ENCODE measurements around the gene SPON1.

SPON1 gene

GRCh38 chr11:14290422-14290821 lies 327.9 kb downstream of the SPON1 start:
- Histone ChIP-seq H2BK12ac (ENCODE audit: low read length) (no peak overlapping the region), H3K14ac (ENCODE audit: low read length) (no peak overlapping the region), H3K4me3 (ENCODE audit: low read length in 2 of 2) (no peak overlapping the region), H3K4me2 (ENCODE audit: insufficient read depth, low read length, poor library complexity, severe bottlenecking) (no peak overlapping the region), H3K79me1 (ENCODE audit: low read depth, low read length) (no peaks in the 10 kb centered on the region), H2AFZ (ENCODE audit: low read length) (no peak overlapping the region), H3K4ac (ENCODE audit: low read length) (no peak overlapping the region), H4K8ac (ENCODE audit: low read depth, low read length) (no peak overlapping the region), H2BK120ac (ENCODE audit: low read depth, low read length) (no peak overlapping the region), H2BK15ac (ENCODE audit: low read length) (no peak overlapping the region), H4K91ac (ENCODE audit: low read depth, low read length, poor library complexity) (no peak overlapping the region), H2BK5ac (ENCODE audit: low read length) (no peak overlapping the region), H3K36me3 (replicated peaks in 1 of 2; ENCODE audit: control insufficient read depth in 2 of 2, insufficient read depth in 2 of 2, low read length in 2 of 2) (peaks cover 5 to 46% of the 10 kb centered on the region in 2 donors), H3K23ac (ENCODE audit: low read depth, low read length, poor library complexity) (no peak overlapping the region), H3K18ac (ENCODE audit: low read length) (no peak overlapping the region), H2AK5ac (ENCODE audit: low read depth, low read length) (no peak overlapping the region), H3K9me3 (replicated peaks in 1 of 2; ENCODE audit: control insufficient read depth in 2 of 2, insufficient read depth in 1 of 2, low read depth in 1 of 2, low read length in 2 of 2) (no peaks in the 10 kb centered on the region), H3K4me1 (ENCODE audit: control insufficient read depth in 2 of 2, insufficient read depth in 1 of 2, low read depth in 1 of 2, low read length in 2 of 2) (no peaks in the 10 kb centered on the region), H3K27ac (replicated peaks; ENCODE audit: low read length) (no peak overlapping the region), H3K9ac (ENCODE audit: low read depth, low read length, poor library complexity) (no peak overlapping the region), H3K27me3 (ENCODE audit: control insufficient read depth in 3 of 3, insufficient read depth in 3 of 3, low read depth in 1 of 3, low read length in 3 of 3) (no peaks in the 10 kb centered on the region)
- DNase-seq (ENCODE audit: low spot score) = peak; percentile 30
- no CpG with 5 or more reads among the region's 3 CpGs for WGBS, 2 donors (ENCODE audit: extremely low coverage in 2 of 2, insufficient read length in 2 of 2, insufficient replicate concordance in 1 of 2)

DNA sequence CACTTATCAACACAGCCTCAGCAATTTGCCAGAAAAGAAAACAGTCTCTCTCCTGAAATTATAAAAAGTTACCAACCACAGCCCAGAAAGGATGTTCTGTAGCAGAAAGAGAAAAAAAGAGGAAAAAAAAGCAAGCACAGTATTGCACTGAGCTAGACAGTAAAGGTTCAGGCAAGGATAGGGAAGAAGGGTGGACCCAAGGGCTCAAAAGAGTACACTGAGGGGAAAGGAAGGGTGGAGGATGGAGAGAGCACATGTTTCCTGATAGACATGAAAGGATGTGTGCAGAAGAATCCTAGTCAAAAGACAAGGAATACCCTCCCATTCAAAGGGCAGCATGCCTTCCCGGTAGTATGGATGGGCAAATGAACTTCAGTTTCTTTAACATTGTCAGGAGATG lies 337.4 kb downstream of the SPON1 start:
- Histone ChIP-seq H3K36me3 (replicated peaks in 1 of 2; ENCODE audit: control insufficient read depth in 2 of 2, insufficient read depth in 2 of 2, low read length in 2 of 2) (peaks cover 0 to 3% of the 10 kb centered on the region in 2 donors), H4K8ac (ENCODE audit: low read depth, low read length) (no peak overlapping the region), H3K4me1 (ENCODE audit: control insufficient read depth in 2 of 2, insufficient read depth in 1 of 2, low read depth in 1 of 2, low read length in 2 of 2) (peaks cover 0 to 4% of the 10 kb centered on the region in 2 donors), H2AK5ac (ENCODE audit: low read depth, low read length) (no peak overlapping the region), H2AFZ (ENCODE audit: low read length) (no peak overlapping the region), H3K27me3 (ENCODE audit: control insufficient read depth in 3 of 3, insufficient read depth in 3 of 3, low read depth in 1 of 3, low read length in 3 of 3) (no peaks in the 10 kb centered on the region), H3K23ac (ENCODE audit: low read depth, low read length, poor library complexity) (no peak overlapping the region), H2BK15ac (ENCODE audit: low read length) (no peak overlapping the region), H3K9me3 (replicated peaks in 1 of 2; ENCODE audit: control insufficient read depth in 2 of 2, insufficient read depth in 1 of 2, low read depth in 1 of 2, low read length in 2 of 2) (no peaks in the 10 kb centered on the region), H3K14ac (ENCODE audit: low read length) (no peak overlapping the region), H2BK120ac (ENCODE audit: low read depth, low read length) (no peak overlapping the region), H3K4me2 (ENCODE audit: insufficient read depth, low read length, poor library complexity, severe bottlenecking) (no peak overlapping the region), H3K4ac (ENCODE audit: low read length) (no peak overlapping the region), H3K79me1 (ENCODE audit: low read depth, low read length) (no peaks in the 10 kb centered on the region), H4K91ac (ENCODE audit: low read depth, low read length, poor library complexity) (no peak overlapping the region), H2BK5ac (ENCODE audit: low read length) (no peak overlapping the region), H3K9ac (ENCODE audit: low read depth, low read length, poor library complexity) (no peak overlapping the region), H3K18ac (ENCODE audit: low read length) (no peak overlapping the region), H3K27ac (replicated peaks; ENCODE audit: low read length) (no peak overlapping the region), H3K4me3 (ENCODE audit: low read length in 2 of 2) (no peak overlapping the region), H2BK12ac (ENCODE audit: low read length) (no peak overlapping the region)
- WGBS, 2 donors (ENCODE audit: extremely low coverage in 2 of 2, insufficient read length in 2 of 2, insufficient replicate concordance in 1 of 2) = no CpG with 5 or more reads among the region's 1 CpG
- DNase-seq (ENCODE audit: low spot score) = no peak

- H3K79me1 ChIP-seq (ENCODE audit: low read depth, low read length) = no peaks in the 10 kb centered on the region
- H3K9ac ChIP-seq (ENCODE audit: low read depth, low read length, poor library complexity) = no peak overlapping the region
- H3K27ac ChIP-seq (replicated peaks; ENCODE audit: low read length) = no peak overlapping the region
- no peaks in the 10 kb centered on the region for H3K36me3 ChIP-seq (replicated peaks in 1 of 2; ENCODE audit: control insufficient read depth in 2 of 2, insufficient read depth in 2 of 2, low read length in 2 of 2)
- no peak overlapping the region for H2BK120ac ChIP-seq (ENCODE audit: low read depth, low read length)
- no peak overlapping the region for H3K14ac ChIP-seq (ENCODE audit: low read length)
- no peak overlapping the region for H2BK15ac ChIP-seq (ENCODE audit: low read length)
- no peak overlapping the region for H2AFZ ChIP-seq (ENCODE audit: low read length)
- no peak overlapping the region for H3K4me2 ChIP-seq (ENCODE audit: insufficient read depth, low read length, poor library complexity, severe bottlenecking)
- DNase-seq (ENCODE audit: low spot score) = peak; percentile 38
- no peak overlapping the region for H3K4me3 ChIP-seq (ENCODE audit: low read length in 2 of 2)
- H3K9me3 ChIP-seq (replicated peaks in 1 of 2; ENCODE audit: control insufficient read depth in 2 of 2, insufficient read depth in 1 of 2, low read depth in 1 of 2, low read length in 2 of 2) = no peaks in the 10 kb centered on the region
- H3K4ac ChIP-seq (ENCODE audit: low read length) = no peak overlapping the region
- no peak overlapping the region for H2BK5ac ChIP-seq (ENCODE audit: low read length)
- H3K4me1 ChIP-seq (ENCODE audit: control insufficient read depth in 2 of 2, insufficient read depth in 1 of 2, low read depth in 1 of 2, low read length in 2 of 2) = peaks cover 0 to 4% of the 10 kb centered on the region in 2 donors
- H4K8ac ChIP-seq (ENCODE audit: low read depth, low read length) = no peak overlapping the region
- no peaks in the 10 kb centered on the region for H3K27me3 ChIP-seq (ENCODE audit: control insufficient read depth in 3 of 3, insufficient read depth in 3 of 3, low read depth in 1 of 3, low read length in 3 of 3)
- no peak overlapping the region for H3K18ac ChIP-seq (ENCODE audit: low read length)
- no CpG with 5 or more reads among the region's 6 CpGs for WGBS, 2 donors (ENCODE audit: extremely low coverage in 2 of 2, insufficient read length in 2 of 2, insufficient replicate concordance in 1 of 2)
- H4K91ac ChIP-seq (ENCODE audit: low read depth, low read length, poor library complexity) = no peak overlapping the region
- no peak overlapping the region for H3K23ac ChIP-seq (ENCODE audit: low read depth, low read length, poor library complexity)
- no peak overlapping the region for H2BK12ac ChIP-seq (ENCODE audit: low read length)
- H2AK5ac ChIP-seq (ENCODE audit: low read depth, low read length) = no peak overlapping the region
Observed at GRCh38 chr11:14300661-14301304, 338.3 kb downstream of the SPON1 start.

DNA sequence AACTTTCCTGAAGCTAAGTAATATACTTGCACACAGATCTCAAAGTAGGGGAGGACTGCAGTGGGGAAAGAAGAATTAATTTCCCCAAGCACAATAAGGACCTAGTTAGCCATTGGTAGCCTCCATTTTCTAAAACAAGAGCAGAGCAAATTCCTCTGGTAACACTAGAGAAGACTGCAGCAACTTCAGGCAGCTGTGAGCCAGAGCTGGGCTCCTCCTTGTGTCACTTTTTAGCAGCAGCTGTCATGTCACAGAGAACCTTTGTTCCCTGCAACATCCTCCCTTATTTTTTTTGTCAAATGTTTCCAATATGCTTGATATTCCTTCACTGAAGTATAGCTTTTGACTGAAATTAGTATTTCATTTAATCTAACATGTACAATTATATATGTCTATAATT lies 342.1 kb downstream of the SPON1 start:
- H3K27ac ChIP-seq (replicated peaks; ENCODE audit: low read length) = no peak overlapping the region
- no peaks in the 10 kb centered on the region for H3K36me3 ChIP-seq (replicated peaks in 1 of 2; ENCODE audit: control insufficient read depth in 2 of 2, insufficient read depth in 2 of 2, low read length in 2 of 2)
- H3K79me1 ChIP-seq (ENCODE audit: low read depth, low read length) = peaks cover 2% of the 10 kb centered on the region
- DNase-seq (ENCODE audit: low spot score) = no peak
- H3K9me3 ChIP-seq (replicated peaks in 1 of 2; ENCODE audit: control insufficient read depth in 2 of 2, insufficient read depth in 1 of 2, low read depth in 1 of 2, low read length in 2 of 2) = no peaks in the 10 kb centered on the region
- no peak overlapping the region for H3K4me3 ChIP-seq (ENCODE audit: low read length in 2 of 2)
- no peak overlapping the region for H3K4me2 ChIP-seq (ENCODE audit: insufficient read depth, low read length, poor library complexity, severe bottlenecking)
- no peak overlapping the region for H2AFZ ChIP-seq (ENCODE audit: low read length)
- H2BK120ac ChIP-seq (ENCODE audit: low read depth, low read length) = no peak overlapping the region
- H2AK5ac ChIP-seq (ENCODE audit: low read depth, low read length) = no peak overlapping the region
- H3K9ac ChIP-seq (ENCODE audit: low read depth, low read length, poor library complexity) = no peak overlapping the region
- H3K23ac ChIP-seq (ENCODE audit: low read depth, low read length, poor library complexity) = no peak overlapping the region
- H3K4me1 ChIP-seq (ENCODE audit: control insufficient read depth in 2 of 2, insufficient read depth in 1 of 2, low read depth in 1 of 2, low read length in 2 of 2) = peaks cover 2 to 9% of the 10 kb centered on the region in 2 donors
- no peak overlapping the region for H2BK12ac ChIP-seq (ENCODE audit: low read length)
- no peak overlapping the region for H3K18ac ChIP-seq (ENCODE audit: low read length)
- no peak overlapping the region for H3K14ac ChIP-seq (ENCODE audit: low read length)
- H4K91ac ChIP-seq (ENCODE audit: low read depth, low read length, poor library complexity) = no peak overlapping the region
- H3K27me3 ChIP-seq (ENCODE audit: control insufficient read depth in 3 of 3, insufficient read depth in 3 of 3, low read depth in 1 of 3, low read length in 3 of 3) = no peaks in the 10 kb centered on the region
- H4K8ac ChIP-seq (ENCODE audit: low read depth, low read length) = no peak overlapping the region
- H2BK5ac ChIP-seq (ENCODE audit: low read length) = no peak overlapping the region
- H3K4ac ChIP-seq (ENCODE audit: low read length) = no peak overlapping the region
- H2BK15ac ChIP-seq (ENCODE audit: low read length) = no peak overlapping the region

All from neuronal stem cell (in vitro differentiated cells).